HL-60 (cell line): ENCODE results near the gene PTPRG.

Source experiments
- GABPA ChIP-seq: IDR thresholded peaks from 2 replicates; pipeline ENCODE4 v1.6.1; 2012; ENCODE audit warnings: low read depth
- POLR2AphosphoS5 ChIP-seq: IDR thresholded peaks from 2 replicates; pipeline ENCODE4 v1.6.1; 2012; ENCODE audit warnings: low read depth
- REST ChIP-seq: IDR thresholded peaks from 2 replicates; pipeline ENCODE4 v1.6.1; 2012; ENCODE audit warnings: low read depth; ENCODE audit not compliant: insufficient replicate concordance
- SPI1 ChIP-seq: IDR thresholded peaks from 2 replicates; pipeline ENCODE4 v1.6.1; 2012; ENCODE audit warnings: low read depth, mild to moderate bottlenecking, borderline replicate concordance
- TF ChIP-seq, protein P1 (sequence below): IDR thresholded peaks from one replicate; pipeline ENCODE4 v1.5.1; 2011; ENCODE audit warnings: low read length, control low read depth, inconsistent platforms; ENCODE audit not compliant: insufficient read depth

- TF ChIP-seq, protein P1, sequence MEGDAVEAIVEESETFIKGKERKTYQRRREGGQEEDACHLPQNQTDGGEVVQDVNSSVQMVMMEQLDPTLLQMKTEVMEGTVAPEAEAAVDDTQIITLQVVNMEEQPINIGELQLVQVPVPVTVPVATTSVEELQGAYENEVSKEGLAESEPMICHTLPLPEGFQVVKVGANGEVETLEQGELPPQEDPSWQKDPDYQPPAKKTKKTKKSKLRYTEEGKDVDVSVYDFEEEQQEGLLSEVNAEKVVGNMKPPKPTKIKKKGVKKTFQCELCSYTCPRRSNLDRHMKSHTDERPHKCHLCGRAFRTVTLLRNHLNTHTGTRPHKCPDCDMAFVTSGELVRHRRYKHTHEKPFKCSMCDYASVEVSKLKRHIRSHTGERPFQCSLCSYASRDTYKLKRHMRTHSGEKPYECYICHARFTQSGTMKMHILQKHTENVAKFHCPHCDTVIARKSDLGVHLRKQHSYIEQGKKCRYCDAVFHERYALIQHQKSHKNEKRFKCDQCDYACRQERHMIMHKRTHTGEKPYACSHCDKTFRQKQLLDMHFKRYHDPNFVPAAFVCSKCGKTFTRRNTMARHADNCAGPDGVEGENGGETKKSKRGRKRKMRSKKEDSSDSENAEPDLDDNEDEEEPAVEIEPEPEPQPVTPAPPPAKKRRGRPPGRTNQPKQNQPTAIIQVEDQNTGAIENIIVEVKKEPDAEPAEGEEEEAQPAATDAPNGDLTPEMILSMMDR, result no peak
- TF ChIP-seq GABPA (no peak), REST (no peak), POLR2AphosphoS5 (no peak), SPI1 (no peak)
Measured at GRCh38 chr3:61522060-61522459, 39.3 kb upstream of the PTPRG start.
